ENCODE measurements around the gene KCNQ5. TPM values are rescaled to one million over a fixed set of nuclear protein-coding genes. Genes with fewer than 3 reads are reported as not detected.

Gene KCNQ5
- total RNA-seq, 2 donors from 2014 or later = 0.22 to 0.56 TPM

GRCh38 chr6:72649032-72649984 is 27.4 kb downstream of the KCNQ5 start:
- no peaks in the 10 kb centered on the region for H3K36me3 ChIP-seq
- DNase-seq = no peak
- no peak for TF ChIP-seq CTCF (IDR thresholded peaks at IDR 0.05)
- no peak overlapping the region for H3K9ac ChIP-seq (ENCODE audit: low read depth in 2 of 2, low read length in 2 of 2)
- H3K4me1 ChIP-seq = no peaks in the 10 kb centered on the region
- intact Hi-C loops (cut with DNase I) = no loop called here
- no peak overlapping the region for H3K4me3 ChIP-seq
- H3K27me3 ChIP-seq = no peaks in the 10 kb centered on the region
- no peak overlapping the region for H3K27ac ChIP-seq
- no peaks in the 10 kb centered on the region for H3K9me3 ChIP-seq

GRCh38 chr6:72650081-72650745 is 28.3 kb downstream of the KCNQ5 start:
- intact Hi-C loops (cut with DNase I) = no loop called here

GRCh38 chr6:72651174-72651573 is 29.3 kb downstream of the KCNQ5 start:
- no peak overlapping the region for H3K27ac ChIP-seq
- no peak for DNase-seq
- no peaks in the 10 kb centered on the region for H3K4me1 ChIP-seq
- intact Hi-C loops (cut with DNase I) = no loop called here
- no peaks in the 10 kb centered on the region for H3K27me3 ChIP-seq
- H3K9me3 ChIP-seq = no peaks in the 10 kb centered on the region
- TF ChIP-seq CTCF (IDR thresholded peaks at IDR 0.05) = no peak
- H3K9ac ChIP-seq (ENCODE audit: low read depth in 2 of 2, low read length in 2 of 2) = no peak overlapping the region
- H3K4me3 ChIP-seq = no peak overlapping the region
- no peaks in the 10 kb centered on the region for H3K36me3 ChIP-seq

More at GRCh38 chr6:72650081-72650745, 28.3 kb downstream of the KCNQ5 start:
- Histone ChIP-seq H3K4me1 (no peaks in the 10 kb centered on the region), H3K27ac (no peak overlapping the region), H3K9ac (ENCODE audit: low read depth in 2 of 2, low read length in 2 of 2) (no peak overlapping the region), H3K27me3 (no peaks in the 10 kb centered on the region), H3K4me3 (no peak overlapping the region), H3K9me3 (no peaks in the 10 kb centered on the region), H3K36me3 (no peaks in the 10 kb centered on the region)
- TF ChIP-seq CTCF (IDR thresholded peaks at IDR 0.05) = no peak
- no peak for DNase-seq

GRCh38 chr6:72651967-72652956 is 30.4 kb downstream of the KCNQ5 start:
- no peak for TF ChIP-seq CTCF (IDR thresholded peaks at IDR 0.05)
- H3K4me1 ChIP-seq = no peaks in the 10 kb centered on the region
- no peak overlapping the region for H3K27ac ChIP-seq
- no peaks in the 10 kb centered on the region for H3K9me3 ChIP-seq
- H3K4me3 ChIP-seq = no peak overlapping the region
- intact Hi-C loops (cut with DNase I) = no loop called here
- H3K27me3 ChIP-seq = no peaks in the 10 kb centered on the region
- no peak for DNase-seq
- H3K9ac ChIP-seq (ENCODE audit: low read depth in 2 of 2, low read length in 2 of 2) = no peak overlapping the region
- no peaks in the 10 kb centered on the region for H3K36me3 ChIP-seq

GRCh38 chr6:72653026-72653425 is 31.2 kb downstream of the KCNQ5 start:
- no peak for TF ChIP-seq CTCF (IDR thresholded peaks at IDR 0.05)
- Histone ChIP-seq H3K4me1 (no peaks in the 10 kb centered on the region), H3K9me3 (no peaks in the 10 kb centered on the region), H3K27ac (no peak overlapping the region), H3K36me3 (no peaks in the 10 kb centered on the region), H3K9ac (ENCODE audit: low read depth in 2 of 2, low read length in 2 of 2) (no peak overlapping the region), H3K27me3 (no peaks in the 10 kb centered on the region), H3K4me3 (no peak overlapping the region)
- intact Hi-C loops (cut with DNase I) = no loop called here
- no peak for DNase-seq
